ENCODE measurements around the gene PAM16. TPM values are rescaled to one million over a fixed set of nuclear protein-coding genes. Genes with fewer than 3 reads are reported as not detected.

The PAM16 gene
- total and polyA plus RNA-seq, 9 of the 15 experiments (the other 6 are each of a cell fraction or from before 2014, with no cell fraction given) = 38.7 to 273 (median 79.3) TPM

DNA sequence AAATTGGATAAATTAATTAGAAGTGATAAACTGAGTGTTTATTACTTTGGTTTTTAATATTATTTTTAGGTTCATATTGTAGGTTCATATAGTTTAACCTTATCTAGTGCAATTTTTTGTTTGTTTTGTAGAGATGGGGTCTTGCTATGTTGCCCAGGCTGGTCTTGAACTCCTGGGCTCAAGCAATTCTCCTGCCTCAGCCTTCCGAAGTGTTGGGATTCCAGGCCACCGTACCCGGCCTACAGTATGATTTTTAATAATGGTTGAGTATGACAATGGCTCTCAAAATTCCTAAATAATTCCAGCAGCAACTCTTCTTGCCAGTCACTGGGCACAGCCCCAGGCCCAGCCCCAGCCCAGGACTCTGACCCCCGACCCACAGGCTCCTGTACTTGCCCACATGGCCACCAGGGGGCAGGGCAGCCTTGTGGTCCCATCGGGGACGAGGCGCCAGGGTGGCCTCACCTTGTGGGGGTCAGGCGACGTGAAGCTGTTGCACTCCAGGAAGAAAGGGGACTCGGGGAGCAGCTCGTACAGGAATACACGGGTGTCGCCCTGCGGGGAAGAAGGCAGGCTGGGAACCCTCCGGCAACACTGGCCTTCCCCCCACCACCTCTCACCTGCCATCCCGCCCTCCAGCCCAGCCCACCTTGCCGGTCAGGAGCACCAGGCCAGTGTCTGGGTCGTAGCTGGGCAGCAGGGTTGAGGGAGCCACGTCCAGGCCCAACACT lies 7.9 kb upstream of the PAM16 start (continued):
- TF ChIP-seq, protein P1, sequence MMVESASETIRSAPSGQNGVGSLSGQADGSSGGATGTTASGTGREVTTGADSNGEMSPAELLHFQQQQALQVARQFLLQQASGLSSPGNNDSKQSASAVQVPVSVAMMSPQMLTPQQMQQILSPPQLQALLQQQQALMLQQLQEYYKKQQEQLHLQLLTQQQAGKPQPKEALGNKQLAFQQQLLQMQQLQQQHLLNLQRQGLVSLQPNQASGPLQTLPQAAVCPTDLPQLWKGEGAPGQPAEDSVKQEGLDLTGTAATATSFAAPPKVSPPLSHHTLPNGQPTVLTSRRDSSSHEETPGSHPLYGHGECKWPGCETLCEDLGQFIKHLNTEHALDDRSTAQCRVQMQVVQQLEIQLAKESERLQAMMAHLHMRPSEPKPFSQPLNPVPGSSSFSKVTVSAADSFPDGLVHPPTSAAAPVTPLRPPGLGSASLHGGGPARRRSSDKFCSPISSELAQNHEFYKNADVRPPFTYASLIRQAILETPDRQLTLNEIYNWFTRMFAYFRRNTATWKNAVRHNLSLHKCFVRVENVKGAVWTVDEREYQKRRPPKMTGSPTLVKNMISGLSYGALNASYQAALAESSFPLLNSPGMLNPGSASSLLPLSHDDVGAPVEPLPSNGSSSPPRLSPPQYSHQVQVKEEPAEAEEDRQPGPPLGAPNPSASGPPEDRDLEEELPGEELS (CRISPR knock-in tag; IDR thresholded peaks at IDR 0.05; ENCODE audit: borderline replicate concordance) = no peak
- TF ChIP-seq NFRKB (IDR thresholded peaks at IDR 0.05; ENCODE audit: low read depth) (no peak), CSDE1 (IDR thresholded peaks at IDR 0.05) (no peak), ZNF165 (CRISPR knock-in tag; IDR thresholded peaks at IDR 0.05; ENCODE audit: borderline replicate concordance) (no peak), HEY1 (CRISPR knock-in tag; IDR thresholded peaks at IDR 0.05; ENCODE audit: borderline replicate concordance) (no peak), EZH2 (IDR thresholded peaks at IDR 0.05; ENCODE audit: borderline replicate concordance, low read depth, low read length) (no peak), ZNF140 (CRISPR knock-in tag; IDR thresholded peaks at IDR 0.05) (no peak), ZNF121 (CRISPR knock-in tag; conservative IDR thresholded peaks at IDR 0.05) (peak; percentile 81), MTA1 (IDR thresholded peaks at IDR 0.05; ENCODE audit: borderline replicate concordance) (no peak), CREM (IDR thresholded peaks at IDR 0.05; ENCODE audit: low read depth) (0 out of 2 replicates have a peak, but pooled peaks have one; percentile 21), STAG1 (CRISPR knock-in tag; IDR thresholded peaks at IDR 0.05; ENCODE audit: borderline replicate concordance) (peak; percentile 65; the same call in 1 of the 2 replicates), ZSCAN32 (CRISPR knock-in tag; IDR thresholded peaks at IDR 0.05) (no peak)
- TF ChIP-seq, protein P2, sequence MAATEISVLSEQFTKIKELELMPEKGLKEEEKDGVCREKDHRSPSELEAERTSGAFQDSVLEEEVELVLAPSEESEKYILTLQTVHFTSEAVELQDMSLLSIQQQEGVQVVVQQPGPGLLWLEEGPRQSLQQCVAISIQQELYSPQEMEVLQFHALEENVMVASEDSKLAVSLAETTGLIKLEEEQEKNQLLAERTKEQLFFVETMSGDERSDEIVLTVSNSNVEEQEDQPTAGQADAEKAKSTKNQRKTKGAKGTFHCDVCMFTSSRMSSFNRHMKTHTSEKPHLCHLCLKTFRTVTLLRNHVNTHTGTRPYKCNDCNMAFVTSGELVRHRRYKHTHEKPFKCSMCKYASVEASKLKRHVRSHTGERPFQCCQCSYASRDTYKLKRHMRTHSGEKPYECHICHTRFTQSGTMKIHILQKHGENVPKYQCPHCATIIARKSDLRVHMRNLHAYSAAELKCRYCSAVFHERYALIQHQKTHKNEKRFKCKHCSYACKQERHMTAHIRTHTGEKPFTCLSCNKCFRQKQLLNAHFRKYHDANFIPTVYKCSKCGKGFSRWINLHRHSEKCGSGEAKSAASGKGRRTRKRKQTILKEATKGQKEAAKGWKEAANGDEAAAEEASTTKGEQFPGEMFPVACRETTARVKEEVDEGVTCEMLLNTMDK (IDR thresholded peaks at IDR 0.05; ENCODE audit: borderline replicate concordance, insufficient read depth, low read depth, low read length, poor library complexity, severe bottlenecking) = peak; percentile 56
- TF ChIP-seq, protein P3, sequence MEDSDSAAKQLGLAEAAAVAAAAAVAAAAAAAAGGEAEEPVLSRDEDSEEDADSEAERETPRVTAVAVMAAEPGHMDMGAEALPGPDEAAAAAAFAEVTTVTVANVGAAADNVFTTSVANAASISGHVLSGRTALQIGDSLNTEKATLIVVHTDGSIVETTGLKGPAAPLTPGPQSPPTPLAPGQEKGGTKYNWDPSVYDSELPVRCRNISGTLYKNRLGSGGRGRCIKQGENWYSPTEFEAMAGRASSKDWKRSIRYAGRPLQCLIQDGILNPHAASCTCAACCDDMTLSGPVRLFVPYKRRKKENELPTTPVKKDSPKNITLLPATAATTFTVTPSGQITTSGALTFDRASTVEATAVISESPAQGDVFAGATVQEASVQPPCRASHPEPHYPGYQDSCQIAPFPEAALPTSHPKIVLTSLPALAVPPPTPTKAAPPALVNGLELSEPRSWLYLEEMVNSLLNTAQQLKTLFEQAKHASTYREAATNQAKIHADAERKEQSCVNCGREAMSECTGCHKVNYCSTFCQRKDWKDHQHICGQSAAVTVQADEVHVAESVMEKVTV (CRISPR knock-in tag; IDR thresholded peaks at IDR 0.05) = peak; percentile 73; the same call in 1 of the 2 replicates
- TF ChIP-seq, protein P4, sequence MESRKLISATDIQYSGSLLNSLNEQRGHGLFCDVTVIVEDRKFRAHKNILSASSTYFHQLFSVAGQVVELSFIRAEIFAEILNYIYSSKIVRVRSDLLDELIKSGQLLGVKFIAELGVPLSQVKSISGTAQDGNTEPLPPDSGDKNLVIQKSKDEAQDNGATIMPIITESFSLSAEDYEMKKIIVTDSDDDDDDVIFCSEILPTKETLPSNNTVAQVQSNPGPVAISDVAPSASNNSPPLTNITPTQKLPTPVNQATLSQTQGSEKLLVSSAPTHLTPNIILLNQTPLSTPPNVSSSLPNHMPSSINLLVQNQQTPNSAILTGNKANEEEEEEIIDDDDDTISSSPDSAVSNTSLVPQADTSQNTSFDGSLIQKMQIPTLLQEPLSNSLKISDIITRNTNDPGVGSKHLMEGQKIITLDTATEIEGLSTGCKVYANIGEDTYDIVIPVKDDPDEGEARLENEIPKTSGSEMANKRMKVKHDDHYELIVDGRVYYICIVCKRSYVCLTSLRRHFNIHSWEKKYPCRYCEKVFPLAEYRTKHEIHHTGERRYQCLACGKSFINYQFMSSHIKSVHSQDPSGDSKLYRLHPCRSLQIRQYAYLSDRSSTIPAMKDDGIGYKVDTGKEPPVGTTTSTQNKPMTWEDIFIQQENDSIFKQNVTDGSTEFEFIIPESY (CRISPR knock-in tag; IDR thresholded peaks at IDR 0.05) = peak; percentile 77
- TF ChIP-seq, protein P5, sequence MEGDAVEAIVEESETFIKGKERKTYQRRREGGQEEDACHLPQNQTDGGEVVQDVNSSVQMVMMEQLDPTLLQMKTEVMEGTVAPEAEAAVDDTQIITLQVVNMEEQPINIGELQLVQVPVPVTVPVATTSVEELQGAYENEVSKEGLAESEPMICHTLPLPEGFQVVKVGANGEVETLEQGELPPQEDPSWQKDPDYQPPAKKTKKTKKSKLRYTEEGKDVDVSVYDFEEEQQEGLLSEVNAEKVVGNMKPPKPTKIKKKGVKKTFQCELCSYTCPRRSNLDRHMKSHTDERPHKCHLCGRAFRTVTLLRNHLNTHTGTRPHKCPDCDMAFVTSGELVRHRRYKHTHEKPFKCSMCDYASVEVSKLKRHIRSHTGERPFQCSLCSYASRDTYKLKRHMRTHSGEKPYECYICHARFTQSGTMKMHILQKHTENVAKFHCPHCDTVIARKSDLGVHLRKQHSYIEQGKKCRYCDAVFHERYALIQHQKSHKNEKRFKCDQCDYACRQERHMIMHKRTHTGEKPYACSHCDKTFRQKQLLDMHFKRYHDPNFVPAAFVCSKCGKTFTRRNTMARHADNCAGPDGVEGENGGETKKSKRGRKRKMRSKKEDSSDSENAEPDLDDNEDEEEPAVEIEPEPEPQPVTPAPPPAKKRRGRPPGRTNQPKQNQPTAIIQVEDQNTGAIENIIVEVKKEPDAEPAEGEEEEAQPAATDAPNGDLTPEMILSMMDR (IDR thresholded peaks at IDR 0.05 in 2 of 3, conservative IDR thresholded peaks at IDR 0.05 in 1 of 3; ENCODE audit: insufficient read depth in 2 of 3, low read depth in 1 of 3, low read length in 3 of 3) = peak; percentile 84 to 92 (median 91)

Measured in K562 (cell line).